Cardiac muscle cell (in vitro differentiated cells and primary cell): ENCODE data around the gene SRRM3. TPM values are rescaled to one million over a fixed set of nuclear protein-coding genes. Genes with fewer than 3 reads are reported as not detected.
"Not testable (repeated sequence)": the region's sequence is repeated elsewhere in the genome, so short reads cannot be mapped to it uniquely, and the experiment has no call there.

Source experiments
- DNase-seq, 2 donors: peaks; one replicate each; pipeline versions ENCODE4 v3.0.0 to v3.0.0-alpha.2; 2010 to 2017; ENCODE audit warnings: low read depth in 1 of 2, low spot score in 1 of 2
- H3K27ac ChIP-seq: fragments of 200-600 bp; sonication (generic); 2 replicates; pipeline ENCODE4 v1.5.1; 2016
- H3K27me3 ChIP-seq: fragments of 200-600 bp; sonication (generic); 2 replicates; pipeline ENCODE4 v1.6.0; 2016; ENCODE audit warnings: control low read depth
- H3K36me3 ChIP-seq: fragments of 200-600 bp; sonication (generic); 2 replicates; pipeline ENCODE4 v1.5.1; 2016; ENCODE audit warnings: control low read depth
- H3K4me1 ChIP-seq: fragments of 200-600 bp; sonication (generic); 2 replicates; pipeline ENCODE4 v1.8.1; 2017; ENCODE audit warnings: low read depth, mild to moderate bottlenecking, mixed run types
- H3K4me3 ChIP-seq: fragments of 200-600 bp; sonication (generic); 2 replicates; pipeline ENCODE4 v1.5.1; 2016; ENCODE audit warnings: mild to moderate bottlenecking
- H3K9me3 ChIP-seq: fragments of 200-600 bp; sonication (generic); 2 replicates; pipeline ENCODE4 v1.5.1; 2017; ENCODE audit warnings: low read depth, mild to moderate bottlenecking, control low read depth
- polyA plus RNA-seq: library from polyadenylated mRNA; unstranded; fragments of >200 nt; fragmentation: Nextera tagmentation; extraction: Ambion mirVana; gene quantifications from 2 replicates; pipeline ENCODE4 v1.2.1, GENCODE V29; 2016
- total RNA-seq: library from RNA; depleted of rRNA; stranded (reverse); fragments of >200 nt; gene quantifications from 2 replicates; pipeline ENCODE4 v1.2.3, GENCODE V29; 2016
- TF ChIP-seq, protein P1 (sequence below): IDR thresholded peaks from 2 replicates; pipeline ENCODE4 v1.5.1; 2012; ENCODE audit warnings: low read depth, mild to moderate bottlenecking, low read length

The SRRM3 gene, protein sequence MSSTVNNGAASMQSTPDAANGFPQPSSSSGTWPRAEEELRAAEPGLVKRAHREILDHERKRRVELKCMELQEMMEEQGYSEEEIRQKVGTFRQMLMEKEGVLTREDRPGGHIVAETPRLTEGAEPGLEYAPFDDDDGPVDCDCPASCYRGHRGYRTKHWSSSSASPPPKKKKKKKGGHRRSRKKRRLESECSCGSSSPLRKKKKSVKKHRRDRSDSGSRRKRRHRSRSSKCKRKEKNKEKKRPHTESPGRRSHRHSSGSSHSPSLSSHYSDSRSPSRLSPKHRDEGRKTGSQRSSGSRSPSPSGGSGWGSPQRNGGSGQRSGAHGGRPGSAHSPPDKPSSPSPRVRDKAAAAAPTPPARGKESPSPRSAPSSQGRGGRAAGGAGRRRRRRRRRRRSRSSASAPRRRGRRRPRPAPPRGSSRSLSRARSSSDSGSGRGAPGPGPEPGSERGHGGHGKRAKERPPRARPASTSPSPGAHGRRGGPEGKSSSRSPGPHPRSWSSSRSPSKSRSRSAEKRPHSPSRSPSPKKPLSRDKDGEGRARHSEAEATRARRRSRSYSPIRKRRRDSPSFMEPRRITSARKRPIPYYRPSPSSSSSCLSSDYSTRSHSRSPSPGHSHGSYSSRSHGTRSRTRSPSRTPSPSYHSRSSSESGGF
- 0.89 and 1.2 TPM in 2 replicates for total RNA-seq
- polyA plus RNA-seq: 1.3 and 2.7 TPM in 2 replicates

DNA sequence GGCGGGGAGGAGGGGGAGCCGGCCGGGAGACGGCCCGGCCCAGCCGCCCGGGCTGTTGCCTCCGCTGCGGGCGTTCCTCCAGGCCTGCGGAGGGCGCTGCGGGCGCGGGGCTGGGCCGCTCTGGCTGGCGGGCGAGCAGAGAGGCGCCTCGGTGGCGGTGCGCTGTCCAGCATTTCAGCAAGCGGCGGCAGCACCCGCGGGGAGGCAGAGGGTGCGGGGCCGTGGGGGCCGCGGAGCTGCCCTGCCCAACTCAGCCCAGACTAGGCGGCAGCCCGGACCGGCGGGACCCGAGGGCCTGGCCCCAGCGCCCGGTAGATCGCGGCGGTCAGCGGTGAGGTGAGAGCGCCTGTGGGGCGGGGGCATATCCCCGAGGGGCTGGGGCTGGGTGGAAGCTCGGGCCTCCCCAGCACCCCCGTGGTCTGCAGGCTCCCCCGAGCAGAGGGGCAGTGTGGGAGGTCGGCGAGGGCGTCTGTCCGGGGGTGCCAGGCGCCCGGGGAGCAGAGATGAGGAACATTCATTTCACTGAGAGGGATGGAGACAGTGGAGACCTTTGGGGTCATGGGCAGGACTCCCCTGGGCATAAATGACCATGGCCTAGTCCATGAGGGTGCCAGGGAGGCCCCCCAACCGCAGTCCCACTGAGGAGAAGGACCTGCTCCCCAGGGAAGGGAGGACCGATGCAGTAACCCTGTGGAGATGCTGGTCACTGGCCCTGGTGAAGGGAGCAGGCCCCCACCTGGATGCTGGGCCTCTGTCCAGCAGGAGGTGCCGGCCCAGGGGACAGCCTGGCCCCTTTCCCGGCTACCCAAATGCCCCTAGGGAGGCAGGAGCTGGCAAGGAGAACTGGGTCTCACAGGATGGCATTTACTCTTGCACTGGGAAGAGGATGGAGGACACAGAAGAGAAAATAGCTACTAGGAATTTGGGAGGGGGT, at the start of gene SRRM3:
TSS of gene SRRM3 (plus strand) at position 165 of the 934 bp plus-strand sequence. CDS start 33,171 bp downstream, outside the sequence.
- DNase-seq: peak; percentile 85 to 92
- H3K27ac ChIP-seq: no peak within 1 kb of the TSS
- TF ChIP-seq, protein P1, sequence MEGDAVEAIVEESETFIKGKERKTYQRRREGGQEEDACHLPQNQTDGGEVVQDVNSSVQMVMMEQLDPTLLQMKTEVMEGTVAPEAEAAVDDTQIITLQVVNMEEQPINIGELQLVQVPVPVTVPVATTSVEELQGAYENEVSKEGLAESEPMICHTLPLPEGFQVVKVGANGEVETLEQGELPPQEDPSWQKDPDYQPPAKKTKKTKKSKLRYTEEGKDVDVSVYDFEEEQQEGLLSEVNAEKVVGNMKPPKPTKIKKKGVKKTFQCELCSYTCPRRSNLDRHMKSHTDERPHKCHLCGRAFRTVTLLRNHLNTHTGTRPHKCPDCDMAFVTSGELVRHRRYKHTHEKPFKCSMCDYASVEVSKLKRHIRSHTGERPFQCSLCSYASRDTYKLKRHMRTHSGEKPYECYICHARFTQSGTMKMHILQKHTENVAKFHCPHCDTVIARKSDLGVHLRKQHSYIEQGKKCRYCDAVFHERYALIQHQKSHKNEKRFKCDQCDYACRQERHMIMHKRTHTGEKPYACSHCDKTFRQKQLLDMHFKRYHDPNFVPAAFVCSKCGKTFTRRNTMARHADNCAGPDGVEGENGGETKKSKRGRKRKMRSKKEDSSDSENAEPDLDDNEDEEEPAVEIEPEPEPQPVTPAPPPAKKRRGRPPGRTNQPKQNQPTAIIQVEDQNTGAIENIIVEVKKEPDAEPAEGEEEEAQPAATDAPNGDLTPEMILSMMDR: peak; percentile 56
- no peaks in the 10 kb centered on the region for H3K9me3 ChIP-seq
- peak within 1 kb of the TSS; percentile 19 for H3K4me3 ChIP-seq
- peaks cover 16% of the 10 kb centered on the region for H3K27me3 ChIP-seq
- H3K36me3 ChIP-seq: no peaks in the 10 kb centered on the region
- no peaks in the 10 kb centered on the region for H3K4me1 ChIP-seq

DNA sequence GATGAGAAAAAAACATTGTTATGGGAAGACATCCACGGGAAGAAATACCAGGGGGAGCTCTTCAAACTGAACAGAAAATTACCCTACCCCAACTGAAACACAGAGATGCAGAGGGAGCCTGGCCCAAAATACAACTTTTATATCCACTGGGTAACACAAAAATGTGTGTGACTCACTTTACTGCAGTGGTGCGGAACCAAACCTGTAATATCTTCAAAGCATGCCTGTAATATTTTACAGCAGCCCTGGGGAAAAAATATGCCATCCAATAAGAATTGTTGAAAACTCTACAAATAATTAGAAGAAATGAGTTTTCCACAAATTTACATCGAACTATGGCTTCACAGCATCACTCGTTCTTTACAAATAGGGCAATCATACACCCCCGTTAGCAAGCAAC, 49.8 kb upstream of the SRRM3 start:
- H3K27me3 ChIP-seq: no peaks in the 10 kb centered on the region
- no peaks in the 10 kb centered on the region for H3K4me1 ChIP-seq
- TF ChIP-seq, protein P1: no peak
- no peak overlapping the region for H3K4me3 ChIP-seq
- no peak for DNase-seq
- H3K36me3 ChIP-seq: no peaks in the 10 kb centered on the region
- H3K27ac ChIP-seq: no peak overlapping the region
- no peaks in the 10 kb centered on the region for H3K9me3 ChIP-seq

DNA sequence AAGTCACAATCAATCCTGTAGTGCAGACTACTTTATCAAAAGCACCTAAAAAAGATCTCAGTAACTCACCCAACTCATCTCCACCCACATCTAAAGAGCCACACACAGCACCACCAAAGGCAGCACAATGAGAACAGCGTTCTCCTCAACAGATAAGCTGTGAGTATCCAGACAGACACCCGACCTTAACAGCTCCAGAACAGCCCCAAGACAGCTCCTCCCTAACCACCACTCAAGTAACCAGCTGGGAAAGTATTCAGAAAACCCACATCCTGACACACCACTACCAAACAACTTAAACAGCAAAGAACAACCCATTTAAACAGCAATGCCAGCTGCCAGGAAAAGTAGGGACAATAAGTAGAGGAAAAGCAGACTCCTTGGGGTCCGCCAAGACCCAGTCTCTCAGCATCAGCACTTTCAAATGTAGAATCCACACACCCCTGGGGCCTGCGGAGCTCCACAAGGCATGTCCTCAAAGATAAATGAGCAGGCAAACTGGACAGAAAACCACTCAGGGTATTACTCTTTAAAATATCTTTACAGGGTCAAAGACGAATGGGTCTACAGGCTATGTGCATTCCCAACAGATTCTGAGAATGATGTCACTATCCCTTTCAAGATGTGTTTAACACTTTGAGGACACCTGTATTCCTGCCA, 48.0 kb upstream of the SRRM3 start:
- H3K36me3 ChIP-seq, H3K27me3 ChIP-seq, H3K4me3 ChIP-seq, H3K9me3 ChIP-seq, H3K4me1 ChIP-seq: not testable (repeated sequence)
- DNase-seq: peak in 1 of 2 donors; percentile 57
- peak overlapping the region; percentile 13 for H3K27ac ChIP-seq

DNA sequence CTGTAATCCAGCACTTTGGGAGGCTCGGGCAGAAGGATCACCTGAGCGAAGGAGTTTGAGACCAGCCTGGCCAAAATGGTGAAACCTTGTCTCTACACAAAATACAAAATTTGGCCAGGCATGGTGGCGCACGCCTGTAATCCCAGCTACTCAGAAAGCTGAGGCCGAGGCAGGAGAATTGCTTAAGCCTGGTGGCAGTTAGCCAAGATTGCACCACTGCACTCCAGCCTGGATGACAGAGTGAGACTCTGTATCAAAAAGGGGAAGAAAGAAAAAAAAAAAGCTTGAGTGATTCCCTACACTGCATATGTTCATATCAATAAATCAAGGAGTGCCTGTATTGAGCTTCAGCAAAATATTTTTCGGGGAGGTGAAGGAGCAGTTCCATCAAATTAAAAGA, 45.8 kb upstream of the SRRM3 start:
- Histone ChIP-seq H3K27ac (no peak overlapping the region), H3K4me3 (no peak overlapping the region), H3K27me3 (no peaks in the 10 kb centered on the region), H3K36me3 (no peaks in the 10 kb centered on the region), H3K4me1 (no peaks in the 10 kb centered on the region), H3K9me3 (no peaks in the 10 kb centered on the region)
- TF ChIP-seq, protein P1: no peak
- DNase-seq: peak in 1 of 2 donors; percentile 90

DNA sequence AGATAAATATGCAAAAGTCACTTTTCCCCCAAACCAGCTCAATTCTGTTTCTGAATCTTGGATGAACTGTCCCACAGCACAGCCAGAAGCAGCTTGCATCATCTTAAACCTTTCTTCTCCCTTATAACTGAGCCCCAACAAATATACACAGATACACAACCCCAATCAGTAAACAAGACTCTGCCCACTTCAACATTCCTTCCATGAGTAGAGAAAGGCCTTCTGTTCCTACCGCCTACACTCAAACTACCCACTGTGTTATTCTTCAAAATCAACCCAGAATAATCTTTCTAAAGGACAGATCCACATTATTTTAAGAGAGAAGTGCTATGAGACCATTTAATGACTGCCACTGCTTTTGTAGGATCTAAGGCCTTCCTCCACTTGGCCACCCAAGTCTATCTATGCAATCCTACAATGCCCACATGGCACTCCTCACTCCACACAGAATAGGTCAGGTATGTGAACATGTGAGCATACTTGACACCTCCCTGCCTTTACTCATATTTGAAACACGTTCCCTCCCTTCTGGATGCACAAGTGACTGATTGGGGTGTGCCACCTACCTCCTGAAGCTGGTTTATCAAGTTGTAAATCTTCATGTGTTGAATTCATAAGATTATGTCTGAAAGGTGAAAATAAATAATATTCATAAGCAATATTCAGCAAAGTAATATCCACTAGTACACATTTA, 44.6 kb upstream of the SRRM3 start:
- not testable (repeated sequence) for H3K4me1 ChIP-seq, DNase-seq, H3K27ac ChIP-seq, H3K36me3 ChIP-seq, H3K9me3 ChIP-seq, H3K27me3 ChIP-seq, H3K4me3 ChIP-seq

DNA sequence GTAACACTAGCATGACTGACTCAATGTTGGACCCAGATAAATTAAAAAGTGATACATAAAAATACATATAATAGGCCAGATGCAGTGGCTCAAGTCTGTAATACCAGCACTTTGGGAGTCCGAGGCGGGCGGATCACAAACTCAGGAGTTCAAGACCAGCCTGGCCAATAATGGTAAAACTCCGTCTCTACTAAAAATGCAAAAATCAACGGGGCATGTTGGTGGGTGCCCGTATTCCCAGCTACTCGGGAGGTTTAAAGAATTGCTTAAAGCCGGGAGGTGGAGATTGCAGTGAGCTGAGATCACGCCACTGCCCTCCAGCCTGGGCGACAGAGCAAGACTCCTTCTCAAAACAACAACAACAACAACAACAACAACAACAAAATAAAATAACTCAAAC, 43.3 kb upstream of the SRRM3 start:
- not testable (repeated sequence) for H3K9me3 ChIP-seq, H3K4me1 ChIP-seq, H3K27ac ChIP-seq, H3K36me3 ChIP-seq, H3K4me3 ChIP-seq, H3K27me3 ChIP-seq, DNase-seq

DNA sequence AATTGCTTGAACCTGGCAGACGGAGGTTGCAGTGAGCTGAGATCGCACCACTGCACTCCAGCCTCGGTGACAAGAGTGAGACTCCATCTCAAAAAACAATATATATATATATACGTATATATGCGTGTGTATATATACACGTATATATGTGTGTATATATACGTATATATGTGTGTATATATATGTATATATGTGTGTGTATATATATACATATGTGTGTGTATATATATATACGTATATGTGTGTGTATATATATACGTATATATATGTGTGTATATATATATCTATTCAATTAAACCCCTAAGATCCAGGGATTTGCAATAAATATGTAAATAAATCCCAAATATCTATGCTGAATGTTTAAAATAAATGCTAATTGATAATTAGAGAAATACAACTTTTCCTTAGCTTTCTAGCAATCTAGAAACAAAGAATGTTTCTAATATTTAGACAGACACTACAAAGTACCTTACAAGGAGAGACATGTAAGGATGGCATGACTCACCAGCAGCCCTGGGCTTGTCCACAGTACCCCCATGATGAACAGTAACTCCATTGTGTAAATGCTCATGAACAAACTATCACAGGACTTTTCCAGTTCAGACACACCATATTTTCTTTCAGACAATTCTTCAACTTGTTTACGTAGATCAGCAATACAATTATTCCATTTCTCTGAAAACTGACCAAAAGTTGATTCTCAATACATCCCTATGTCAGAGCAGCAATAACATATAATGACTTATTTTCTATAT, 39.1 kb upstream of the SRRM3 start:
- not testable (repeated sequence) for H3K27ac ChIP-seq, H3K4me3 ChIP-seq, H3K27me3 ChIP-seq, H3K36me3 ChIP-seq, H3K9me3 ChIP-seq, H3K4me1 ChIP-seq
- DNase-seq: peak in 1 of 2 donors; percentile 20

DNA sequence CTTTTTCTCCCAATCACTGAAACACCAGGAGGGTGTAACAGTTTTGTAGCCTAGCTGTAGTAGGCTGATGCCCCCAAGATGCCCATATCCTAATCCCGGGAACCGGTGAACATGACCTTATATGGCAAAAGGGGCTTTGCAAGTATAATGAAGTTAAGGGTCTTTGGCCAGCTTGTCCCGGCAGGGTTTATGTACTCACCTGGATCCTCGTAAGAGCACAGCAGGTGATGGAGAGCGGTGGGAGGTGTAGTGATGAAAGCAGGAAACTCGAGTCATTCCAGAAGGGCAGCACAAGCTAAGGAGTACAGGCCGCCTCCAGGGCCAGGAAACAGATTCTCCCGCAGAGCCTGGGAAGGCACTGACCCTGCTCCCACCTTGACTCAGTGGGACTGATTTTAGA, 37.9 kb upstream of the SRRM3 start:
- not testable (repeated sequence) for DNase-seq, H3K4me3 ChIP-seq, H3K27ac ChIP-seq, H3K9me3 ChIP-seq, H3K4me1 ChIP-seq, H3K36me3 ChIP-seq, H3K27me3 ChIP-seq
